Endothelial cell of umbilical vein (primary cell): Measurements from ENCODE around the gene TSSK6. TPM values are rescaled to one million over a fixed set of nuclear protein-coding genes. Genes with fewer than 3 reads are reported as not detected.

Source experiments
- BruUV-seq: library from RNA; stranded (reverse); fragments of 400-500 nt; replicated peaks from 2 replicates; lab custom pipeline; 2021; lab: Mats Ljungman, UMichigan
- CTCF ChIA-PET: fragments of 300-600, 350-600 bp; sonication (Branson Sonifier 250); formaldehyde crosslinking; loops from one replicate; lab custom pipeline; 2021; ENCODE audit warnings: antibody characterized with exemption, inconsistent platforms; lab: Charles Lee
- POLR2A ChIA-PET: fragments of 300-600, 350-600 bp; sonication (Branson Sonifier 250); formaldehyde crosslinking; loops from one replicate; lab custom pipeline; 2021; ENCODE audit warnings: antibody characterized with exemption, inconsistent platforms; lab: Charles Lee
- DNase-seq: peaks from one replicate; pipeline ENCODE4 v3.0.0-alpha.2; 2011; ENCODE audit warnings: low read depth, low spot score
- FAIRE-seq: peaks from 2 replicates; lab custom pipeline; 2011; peaks lifted over from hg19 to GRCh38; lab: Jason Lieb, UNC
- H2AFZ ChIP-seq: 2 replicates; pipeline ENCODE4 v1.6.0; 2012; ENCODE audit warnings: low read depth, low read length, control low read depth, inconsistent platforms
- H3K27ac ChIP-seq: 2 replicates; pipeline ENCODE4 v1.5.1; 2011; ENCODE audit warnings: low read depth, mild to moderate bottlenecking, control low read depth, low read length, moderate library complexity; ENCODE audit not compliant: insufficient read depth
- H3K27me3 ChIP-seq, 2 experiments: 2 replicates each; pipeline versions ENCODE4 v1.6.0 to v1.6.1; 2011; ENCODE audit warnings: low read length in 2 of 2, mixed read lengths in 1 of 2; ENCODE audit not compliant: control insufficient read depth in 2 of 2, insufficient read depth in 2 of 2
- H3K36me3 ChIP-seq, 2 experiments: 2 replicates in 1 of 2; 3 replicates in 1 of 2; pipeline ENCODE4 v1.5.1; 2011; ENCODE audit warnings: low read length in 2 of 2, mild to moderate bottlenecking in 1 of 2, moderate library complexity in 1 of 2; ENCODE audit not compliant: control insufficient read depth in 2 of 2, insufficient read depth in 2 of 2; ENCODE audit errors: extremely low read depth in 1 of 2
- H3K4me1 ChIP-seq: 3 replicates; pipeline ENCODE4 v1.5.1; 2011; ENCODE audit warnings: mild to moderate bottlenecking, low read length; ENCODE audit not compliant: control insufficient read depth, insufficient read depth; ENCODE audit errors: extremely low read depth
- H3K4me2 ChIP-seq: 2 replicates; pipeline ENCODE4 v1.6.1; 2011; ENCODE audit warnings: low read length, control low read depth, mixed read lengths; ENCODE audit not compliant: insufficient read depth
- H3K4me3 ChIP-seq, 3 experiments: fragments of 200-600 bp in 1 of 3; sonication (generic), shearing (Covaris generic) in 1 of 3; replicated peaks in 1 of 3; 2 replicates each; pipeline ENCODE4 v1.5.1; 2011 to 2016; ENCODE audit warnings: control low read depth in 3 of 3, low read length in 3 of 3, mild to moderate bottlenecking in 2 of 3, inconsistent platforms in 1 of 3, low read depth in 1 of 3, moderate library complexity in 1 of 3; ENCODE audit not compliant: insufficient read depth in 1 of 3
- H3K79me2 ChIP-seq: 2 replicates; pipeline ENCODE4 v1.6.0; 2012; ENCODE audit warnings: low read length, inconsistent platforms; ENCODE audit not compliant: control insufficient read depth, insufficient read depth
- H3K9ac ChIP-seq: replicated peaks from 2 replicates; pipeline ENCODE3; 2011; ENCODE audit warnings: low read length, control low read depth; ENCODE audit not compliant: insufficient read depth; ENCODE audit errors: extremely low read depth
- H3K9me1 ChIP-seq: replicated peaks from 3 replicates; pipeline ENCODE4 v1.6.0; 2011; ENCODE audit warnings: mild to moderate bottlenecking, low read length; ENCODE audit not compliant: control insufficient read depth, insufficient read depth; ENCODE audit errors: extremely low read depth
- H3K9me3 ChIP-seq: replicated peaks from 2 replicates; pipeline ENCODE4 v1.5.1; 2012; ENCODE audit warnings: low read length, inconsistent platforms; ENCODE audit not compliant: control insufficient read depth, insufficient read depth
- H4K20me1 ChIP-seq: replicated peaks from 2 replicates; pipeline ENCODE3; 2011; ENCODE audit warnings: mild to moderate bottlenecking, low read length; ENCODE audit not compliant: control insufficient read depth, insufficient read depth; ENCODE audit errors: extremely low read depth
- EZH2 ChIP-seq: IDR thresholded peaks from 2 replicates; pipeline ENCODE4 v1.6.1; 2012; ENCODE audit warnings: borderline replicate concordance, low read depth, mild to moderate bottlenecking, moderate library complexity, low read length, inconsistent platforms; ENCODE audit not compliant: severe bottlenecking
- FOS ChIP-seq: IDR thresholded peaks from 2 replicates; pipeline ENCODE4 v1.6.1; 2011; ENCODE audit warnings: mild to moderate bottlenecking, low read length, moderate library complexity, borderline replicate concordance; ENCODE audit not compliant: insufficient read depth
- GATA2 ChIP-seq: IDR thresholded peaks from 2 replicates; pipeline ENCODE4 v1.7.0; 2011; ENCODE audit warnings: low read depth, mild to moderate bottlenecking, moderate library complexity, mixed read lengths, low read length; ENCODE audit not compliant: insufficient read length, insufficient read depth
- JUN ChIP-seq: IDR thresholded peaks from 2 replicates; pipeline ENCODE4 v1.6.1; 2011; ENCODE audit warnings: borderline replicate concordance, low read depth; ENCODE audit not compliant: insufficient read length, insufficient read depth
- MAX ChIP-seq: IDR thresholded peaks from 2 replicates; pipeline ENCODE4 v1.6.1; 2011; ENCODE audit not compliant: insufficient read depth, insufficient read length
- MYC ChIP-seq: IDR thresholded peaks from one replicate; pipeline ENCODE4 v1.6.1; 2011; ENCODE audit warnings: mild to moderate bottlenecking, low read depth, low read length
- POLR2A ChIP-seq: IDR thresholded peaks from 2 replicates; pipeline ENCODE4 v1.6.1; 2012; ENCODE audit warnings: low read depth, mild to moderate bottlenecking, control low read depth, low read length
- POLR2AphosphoS5 ChIP-seq: IDR thresholded peaks from 2 replicates; pipeline ENCODE4 v1.6.1; 2012; ENCODE audit warnings: low read depth, mild to moderate bottlenecking, control low read depth, low read length, moderate library complexity; ENCODE audit not compliant: insufficient read depth
- dilution Hi-C: fragments of 300-500 bp; cut with MboI; formaldehyde crosslinking; loops from one replicate; pipeline ENCODE4 v1.15.0; 2019; ENCODE audit warnings: low sequenced_read_pairs; ENCODE audit not compliant: extremely low pct_ligation_motif_present
- intact Hi-C: fragments of 100-400 bp; cut with micrococcal nuclease; formaldehyde crosslinking; loops from one replicate; pipeline ENCODE4 v1.10.0; 2022
- polyA plus RNA-seq, 4 experiments: library from polyadenylated mRNA; depleted of rRNA in 3 of 4; stranded (reverse) in 3 of 4; unstranded in 1 of 4; fragments of >200 nt; gene quantifications; 2 replicates each; pipeline versions ENCODE4 v1.2.1 to v1.2.3, GENCODE V29; 2011 to 2012; ENCODE audit warnings: missing spikeins in 1 of 4
- total RNA-seq: library from RNA; stranded (reverse); gene quantifications from 2 replicates; pipeline ENCODE4 v1.2.3, GENCODE V29; 2021
- TF ChIP-seq, protein P1 (sequence below), 2 donors: IDR thresholded peaks; 1 replicate in 1 of 2; 2 replicates in 1 of 2; pipeline ENCODE4 v1.5.1; 2011; ENCODE audit warnings: low read length in 2 of 2, mild to moderate bottlenecking in 2 of 2, moderate library complexity in 2 of 2, control low read depth in 1 of 2, inconsistent platforms in 1 of 2, low read depth in 1 of 2; ENCODE audit not compliant: insufficient read depth in 1 of 2; ENCODE audit errors: extremely low read depth in 1 of 2

The TSSK6 gene
- total and polyA plus RNA-seq, 2 donors (not counting 3 experiments of a cell fraction or from before 2014, with no cell fraction given) = 0.76 to 0.82 TPM

GRCh38 chr19:19533841-19534240 is 18.5 kb upstream of the TSSK6 start:
- no peaks in the 10 kb centered on the region for H3K79me2 ChIP-seq
- TF ChIP-seq JUN = no peak
- no peak for TF ChIP-seq POLR2A
- TF ChIP-seq MYC = no peak
- TF ChIP-seq EZH2 = no peak
- TF ChIP-seq FOS = no peak
- H3K4me2 ChIP-seq = no peak overlapping the region
- H3K4me3 ChIP-seq = no peak overlapping the region
- H3K9ac ChIP-seq = no peak overlapping the region
- intact Hi-C loops = no loop called here
- FAIRE-seq (no peak), DNase-seq (no peak)
- no peaks in the 10 kb centered on the region for H4K20me1 ChIP-seq
- no peaks in the 10 kb centered on the region for H3K36me3 ChIP-seq
- ChIA-PET CTCF (interaction anchor here (3.0 to 5.6 kb wide), 2 partner anchors 18 to 111 kb away, joined by 29 to 44 read pairs; partner anchors contain the start of gene GMIP), POLR2A (no interaction called here)
- dilution Hi-C loops = no loop called here
- H3K27ac ChIP-seq = no peak overlapping the region
- H3K27me3 ChIP-seq = peaks cover 11 to 13% of the 10 kb centered on the region in 2 experiments
- no peak overlapping the region for H2AFZ ChIP-seq
- H3K9me3 ChIP-seq = no peaks in the 10 kb centered on the region
- BruUV-seq = no TSS peak
- no peaks in the 10 kb centered on the region for H3K4me1 ChIP-seq
- no peaks in the 10 kb centered on the region for H3K9me1 ChIP-seq

- intact Hi-C loops (loop anchor here (1.0 kb wide), 2 partner anchors 21 to 111 kb away; no protein-coding TSS in a partner anchor), dilution Hi-C loops (no loop called here)
- DNase-seq (no peak), FAIRE-seq (no peak)
- CTCF ChIA-PET = interaction anchor here (1.0 to 5.6 kb wide), 15 partner anchors 8 to 427 kb away, joined by 3 to 45 read pairs (median 4); partner anchors contain the start of genes GMIP and ZNF101
- POLR2A ChIA-PET = no interaction called here
- H3K4me1 ChIP-seq = no peaks in the 10 kb centered on the region
- H3K27me3 ChIP-seq = peaks cover 4 to 5% of the 10 kb centered on the region in 2 experiments
- no peaks in the 10 kb centered on the region for H3K36me3 ChIP-seq
- no peak overlapping the region for H3K4me2 ChIP-seq
- H2AFZ ChIP-seq = no peak overlapping the region
- no TSS peak for BruUV-seq
- TF ChIP-seq JUN (no peak), POLR2AphosphoS5 (no peak), MAX (no peak), MYC (no peak), FOS (no peak), POLR2A (no peak), EZH2 (no peak), GATA2 (no peak)
- TF ChIP-seq, protein P1, sequence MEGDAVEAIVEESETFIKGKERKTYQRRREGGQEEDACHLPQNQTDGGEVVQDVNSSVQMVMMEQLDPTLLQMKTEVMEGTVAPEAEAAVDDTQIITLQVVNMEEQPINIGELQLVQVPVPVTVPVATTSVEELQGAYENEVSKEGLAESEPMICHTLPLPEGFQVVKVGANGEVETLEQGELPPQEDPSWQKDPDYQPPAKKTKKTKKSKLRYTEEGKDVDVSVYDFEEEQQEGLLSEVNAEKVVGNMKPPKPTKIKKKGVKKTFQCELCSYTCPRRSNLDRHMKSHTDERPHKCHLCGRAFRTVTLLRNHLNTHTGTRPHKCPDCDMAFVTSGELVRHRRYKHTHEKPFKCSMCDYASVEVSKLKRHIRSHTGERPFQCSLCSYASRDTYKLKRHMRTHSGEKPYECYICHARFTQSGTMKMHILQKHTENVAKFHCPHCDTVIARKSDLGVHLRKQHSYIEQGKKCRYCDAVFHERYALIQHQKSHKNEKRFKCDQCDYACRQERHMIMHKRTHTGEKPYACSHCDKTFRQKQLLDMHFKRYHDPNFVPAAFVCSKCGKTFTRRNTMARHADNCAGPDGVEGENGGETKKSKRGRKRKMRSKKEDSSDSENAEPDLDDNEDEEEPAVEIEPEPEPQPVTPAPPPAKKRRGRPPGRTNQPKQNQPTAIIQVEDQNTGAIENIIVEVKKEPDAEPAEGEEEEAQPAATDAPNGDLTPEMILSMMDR (IDR thresholded peaks at IDR 0.05; ENCODE audit: extremely low read depth in 1 of 2, insufficient read depth in 1 of 2, low read depth in 1 of 2, low read length in 2 of 2) = no peak
- H3K9ac ChIP-seq = no peak overlapping the region
- no peaks in the 10 kb centered on the region for H3K9me1 ChIP-seq
- no peaks in the 10 kb centered on the region for H3K9me3 ChIP-seq
- no peaks in the 10 kb centered on the region for H4K20me1 ChIP-seq
- no peaks in the 10 kb centered on the region for H3K79me2 ChIP-seq
- no peak overlapping the region for H3K4me3 ChIP-seq
- no peak overlapping the region for H3K27ac ChIP-seq
These were observed 17.7 kb upstream of the TSSK6 start for GRCh38 chr19:19532806-19533701.
